ENCODE data around the gene PPP1R3G.

DNA sequence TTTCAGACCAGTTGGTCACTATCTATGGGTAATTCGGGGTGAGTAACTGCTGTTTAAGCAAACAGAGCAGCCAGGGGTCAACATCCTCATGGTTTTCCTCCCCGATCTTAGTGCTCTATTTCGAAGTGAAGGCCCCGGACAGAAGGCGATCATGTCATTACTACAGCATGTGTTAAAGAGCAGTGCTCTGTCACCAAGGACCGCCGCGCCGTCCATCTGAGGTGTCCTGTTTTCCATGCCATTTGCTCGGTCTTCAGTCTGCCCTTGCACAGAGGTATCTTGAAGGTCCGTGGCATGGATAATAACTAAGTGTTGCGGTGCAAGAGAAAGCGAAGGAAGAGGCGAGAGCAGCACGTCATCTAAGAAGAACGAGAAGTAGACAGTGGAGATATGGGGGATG, 25.1 kb downstream of the PPP1R3G start:
- TF ChIP-seq, protein P1, sequence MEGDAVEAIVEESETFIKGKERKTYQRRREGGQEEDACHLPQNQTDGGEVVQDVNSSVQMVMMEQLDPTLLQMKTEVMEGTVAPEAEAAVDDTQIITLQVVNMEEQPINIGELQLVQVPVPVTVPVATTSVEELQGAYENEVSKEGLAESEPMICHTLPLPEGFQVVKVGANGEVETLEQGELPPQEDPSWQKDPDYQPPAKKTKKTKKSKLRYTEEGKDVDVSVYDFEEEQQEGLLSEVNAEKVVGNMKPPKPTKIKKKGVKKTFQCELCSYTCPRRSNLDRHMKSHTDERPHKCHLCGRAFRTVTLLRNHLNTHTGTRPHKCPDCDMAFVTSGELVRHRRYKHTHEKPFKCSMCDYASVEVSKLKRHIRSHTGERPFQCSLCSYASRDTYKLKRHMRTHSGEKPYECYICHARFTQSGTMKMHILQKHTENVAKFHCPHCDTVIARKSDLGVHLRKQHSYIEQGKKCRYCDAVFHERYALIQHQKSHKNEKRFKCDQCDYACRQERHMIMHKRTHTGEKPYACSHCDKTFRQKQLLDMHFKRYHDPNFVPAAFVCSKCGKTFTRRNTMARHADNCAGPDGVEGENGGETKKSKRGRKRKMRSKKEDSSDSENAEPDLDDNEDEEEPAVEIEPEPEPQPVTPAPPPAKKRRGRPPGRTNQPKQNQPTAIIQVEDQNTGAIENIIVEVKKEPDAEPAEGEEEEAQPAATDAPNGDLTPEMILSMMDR (conservative IDR thresholded peaks at IDR 0.05; ENCODE audit: low read length) = no peak
- TF ChIP-seq EZH2phosphoT487 (IDR thresholded peaks at IDR 0.05; ENCODE audit: borderline replicate concordance) = no peak
